Urinary bladder (tissue), 4 donors: ENCODE measurements around the gene SLC20A1. TPM values are rescaled to one million over a fixed set of nuclear protein-coding genes. Genes with fewer than 3 reads are reported as not detected.

Source experiments
- DNase-seq: peaks from one replicate; pipeline ENCODE4 v3.0.0-alpha.2; 2015; ENCODE audit errors: extremely low spot score
- H3K27ac ChIP-seq: one replicate; pipeline ENCODE4 v1.5.1; 2013; ENCODE audit warnings: low read depth, mild to moderate bottlenecking, moderate library complexity
- H3K36me3 ChIP-seq: one replicate; pipeline ENCODE4 v1.6.1; 2013; ENCODE audit warnings: mild to moderate bottlenecking, moderate library complexity; ENCODE audit not compliant: insufficient read depth
- H3K4me1 ChIP-seq: one replicate; pipeline ENCODE4 v1.6.1; 2013; ENCODE audit warnings: mild to moderate bottlenecking, moderate library complexity; ENCODE audit not compliant: insufficient read depth
- H3K4me3 ChIP-seq: one replicate; pipeline ENCODE4 v1.5.1; 2013; ENCODE audit warnings: low read depth, low read length
- WGBS: extraction: QIAGEN DNeasy Blood & Tissue Kit; methylation state at CpG from one replicate; pipeline ENCODE4 v1.1.7; 2013; 5-methylcytosine and 5-hydroxymethylcytosine counted together
- polyA plus RNA-seq: library from polyadenylated mRNA; stranded (reverse); fragments of 200-250 nt; gene quantifications from one replicate; pipeline ENCODE4 v1.2.3, GENCODE V29; 2013
- total RNA-seq: library from RNA; depleted of rRNA; stranded (reverse); fragments of >200 nt; gene quantifications from one replicate; pipeline ENCODE4 v1.2.3, GENCODE V29; 2014
- donor health status: healthy with polysubstance abuse.
- donor health status: healthy.

Gene SLC20A1
- total and polyA plus RNA-seq, 2 donors = 19.6 to 59.7 TPM

DNA sequence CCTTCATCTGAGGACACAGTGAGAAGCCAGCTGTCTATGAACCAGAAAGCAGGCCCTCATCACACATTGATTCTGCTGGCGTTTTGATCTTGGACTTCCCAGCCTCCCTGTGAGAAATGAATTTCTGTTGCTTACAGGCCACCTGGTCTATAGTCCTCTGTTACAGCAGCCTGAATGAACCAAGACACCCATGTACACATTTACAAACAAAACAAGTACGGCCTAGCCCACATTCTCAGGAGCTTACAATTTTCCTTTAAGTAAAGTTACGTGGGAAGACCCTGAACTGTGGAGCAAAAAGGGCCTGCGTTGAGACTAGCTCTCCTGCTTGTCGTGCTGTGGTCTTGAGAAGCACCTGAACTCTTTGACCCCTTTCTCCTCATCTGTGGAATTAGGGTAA, 12.0 kb upstream of the SLC20A1 start:
- Histone ChIP-seq H3K4me3 (no peak overlapping the region), H3K27ac (no peak overlapping the region), H3K36me3 (no peaks in the 10 kb centered on the region), H3K4me1 (no peaks in the 10 kb centered on the region)
- no peak for DNase-seq
- WGBS = 91% methylated on average over 5 of the region's 5 CpGs

DNA sequence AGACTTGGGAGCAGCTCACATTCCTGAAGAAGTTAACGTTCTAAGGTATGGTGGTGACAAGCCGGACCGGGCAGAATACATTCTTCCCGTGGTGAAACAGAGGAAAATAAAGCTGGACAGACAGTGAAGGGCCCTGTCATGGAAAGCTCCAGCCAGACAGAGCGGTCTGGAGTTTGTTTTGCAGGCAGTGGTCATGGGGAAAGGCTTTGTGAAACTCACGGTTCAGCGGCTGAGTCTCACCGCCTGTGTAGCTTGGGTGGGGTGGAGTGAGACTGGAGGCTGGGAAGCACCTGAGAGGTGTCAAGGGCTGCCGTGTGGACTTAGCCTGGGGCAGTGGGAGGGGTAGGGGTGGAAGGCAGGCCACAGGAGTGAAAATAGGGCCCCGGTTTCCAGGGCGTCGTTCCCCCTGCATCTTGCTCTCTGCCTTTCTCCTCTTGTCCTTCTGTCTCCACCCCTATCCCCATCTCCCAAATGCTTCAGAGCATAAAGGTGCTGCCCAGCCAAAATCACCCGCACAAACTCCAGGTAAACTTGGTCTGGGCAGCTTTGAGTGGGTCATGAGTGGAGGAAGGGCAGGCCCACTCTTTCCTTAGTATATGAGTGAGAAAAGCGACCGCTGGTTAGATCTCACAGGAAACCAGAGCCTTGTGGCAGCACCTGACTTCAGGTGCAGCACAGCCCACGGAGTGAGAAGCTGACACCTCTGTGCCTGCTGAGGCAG, 11.4 kb upstream of the SLC20A1 start:
- DNase-seq = no peak
- 77% methylated on average over 16 of the region's 16 CpGs for WGBS
- no peak overlapping the region for H3K27ac ChIP-seq
- H3K36me3 ChIP-seq = no peaks in the 10 kb centered on the region
- no peak overlapping the region for H3K4me3 ChIP-seq
- H3K4me1 ChIP-seq = no peaks in the 10 kb centered on the region

DNA sequence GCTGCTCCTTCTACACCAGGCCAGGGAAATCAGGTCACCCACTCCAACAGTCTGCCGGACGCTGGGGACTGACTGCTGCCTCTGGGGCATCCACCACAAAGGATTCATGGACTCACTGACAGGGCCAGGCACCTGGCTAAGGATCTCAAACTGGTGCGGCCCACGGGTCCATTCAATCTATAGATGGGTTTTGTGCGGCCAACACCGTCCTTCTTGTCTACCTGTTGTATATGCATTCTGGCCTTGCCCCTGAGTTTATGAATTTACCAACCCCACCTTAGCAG, 10.9 kb upstream of the SLC20A1 start:
- no peak overlapping the region for H3K27ac ChIP-seq
- H3K4me1 ChIP-seq = no peaks in the 10 kb centered on the region
- no peak for DNase-seq
- WGBS = 94% methylated on average over 6 of the region's 6 CpGs
- no peak overlapping the region for H3K4me3 ChIP-seq
- no peaks in the 10 kb centered on the region for H3K36me3 ChIP-seq

DNA sequence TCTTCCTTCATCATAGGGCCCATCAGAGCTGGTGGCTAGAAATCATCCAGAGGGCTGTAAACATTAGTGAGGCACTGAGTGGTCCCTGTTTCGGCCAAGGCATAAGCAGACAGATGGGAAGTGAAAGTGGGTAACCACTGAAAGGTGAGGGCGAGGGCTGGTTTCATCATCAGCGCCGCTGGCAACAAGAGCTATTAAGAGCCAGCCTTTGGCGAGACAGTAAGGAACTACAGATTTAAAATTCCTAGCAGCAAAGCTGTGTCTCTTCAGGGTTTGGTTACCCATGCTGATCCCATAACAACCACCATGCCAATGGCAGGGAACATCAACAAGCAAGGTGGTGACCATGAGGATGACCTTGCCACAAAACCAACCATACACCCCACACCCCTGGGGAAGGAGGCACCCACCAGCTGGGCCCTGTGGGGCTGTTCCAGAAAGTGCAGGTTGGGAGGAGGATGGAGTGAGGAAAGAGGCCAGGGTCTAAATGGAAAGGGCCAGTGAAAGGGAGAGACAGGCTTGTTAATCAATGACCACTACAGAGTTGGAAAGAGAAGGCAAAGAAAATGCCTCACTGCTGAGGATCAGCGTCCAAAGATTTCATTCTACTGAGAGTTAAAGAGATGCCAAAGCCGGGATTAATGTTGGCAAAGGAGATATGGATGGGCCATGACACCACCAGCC, 9.0 kb upstream of the SLC20A1 start:
- no peak overlapping the region for H3K4me3 ChIP-seq
- no peaks in the 10 kb centered on the region for H3K36me3 ChIP-seq
- DNase-seq = no peak
- H3K4me1 ChIP-seq = no peaks in the 10 kb centered on the region
- H3K27ac ChIP-seq = no peak overlapping the region
- 87% methylated on average over 7 of the region's 7 CpGs for WGBS

DNA sequence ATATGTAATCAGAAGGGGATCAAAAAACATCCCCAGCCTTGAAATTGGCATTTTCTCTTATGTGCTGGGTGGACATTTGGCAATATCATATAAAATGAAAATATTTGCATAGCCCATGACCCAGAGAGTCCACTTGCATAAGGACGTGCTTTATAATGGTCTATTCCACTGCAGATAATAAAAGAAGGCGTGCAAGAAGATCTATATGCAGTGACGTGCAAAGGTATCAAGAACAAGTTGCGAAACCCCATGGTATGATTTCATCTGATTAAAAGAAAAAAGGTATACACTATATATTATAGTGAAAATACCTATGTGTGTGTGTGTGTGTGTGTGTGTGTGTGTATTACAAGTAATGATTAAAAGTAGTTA, 8.5 kb upstream of the SLC20A1 start:
- no peak overlapping the region for H3K4me3 ChIP-seq
- WGBS = 80% methylated on average over 4 of the region's 4 CpGs

DNA sequence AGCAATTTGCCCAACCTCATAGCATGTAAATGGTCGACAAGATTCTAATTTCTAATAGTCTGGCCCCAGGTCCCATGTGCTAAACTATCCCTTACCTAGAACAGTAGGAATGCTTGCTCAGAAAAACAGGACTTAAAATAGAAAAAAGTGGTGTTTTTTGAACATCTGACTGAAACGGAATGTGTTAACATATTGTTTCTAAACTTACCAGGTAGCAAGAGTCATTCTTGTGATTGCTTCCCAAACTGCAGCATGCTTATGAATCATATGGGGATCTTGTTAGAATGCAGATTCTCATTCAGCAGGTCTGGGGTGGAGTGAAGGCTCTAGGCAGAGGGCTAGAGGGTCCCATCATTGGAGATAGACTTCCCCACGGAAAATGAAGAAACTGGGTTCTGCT, 5.8 kb upstream of the SLC20A1 start:
- H3K27ac ChIP-seq = no peak overlapping the region
- H3K4me1 ChIP-seq = no peaks in the 10 kb centered on the region
- no peaks in the 10 kb centered on the region for H3K36me3 ChIP-seq
- no peak overlapping the region for H3K4me3 ChIP-seq
- no peak for DNase-seq
- 83% methylated on average over 3 of the region's 3 CpGs for WGBS

More for the DNA sequence above, 8.5 kb upstream of the SLC20A1 start:
- DNase-seq = no peak
- H3K4me1 ChIP-seq = no peaks in the 10 kb centered on the region
- no peaks in the 10 kb centered on the region for H3K36me3 ChIP-seq
- no peak overlapping the region for H3K27ac ChIP-seq

DNA sequence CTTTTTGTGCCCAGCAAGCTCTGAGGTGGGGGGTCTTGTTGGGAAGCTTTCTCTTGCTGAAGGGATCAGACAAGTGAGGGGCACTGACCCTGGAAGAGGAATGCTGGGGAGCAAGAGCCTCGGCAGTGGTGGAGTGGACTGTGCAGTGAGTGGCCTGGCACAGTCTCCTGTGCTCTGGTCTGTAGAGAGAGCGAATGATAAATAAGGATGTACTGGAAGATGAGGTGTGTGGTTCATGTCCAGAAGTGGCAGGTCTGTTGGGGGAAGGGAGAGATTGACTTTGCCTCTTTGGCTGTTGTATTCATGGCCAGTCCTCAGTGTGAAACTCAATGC, 5.3 kb upstream of the SLC20A1 start:
- Histone ChIP-seq H3K4me1 (no peaks in the 10 kb centered on the region), H3K27ac (no peak overlapping the region), H3K4me3 (no peak overlapping the region), H3K36me3 (no peaks in the 10 kb centered on the region)
- 87% methylated on average over 2 of the region's 2 CpGs for WGBS
- no peak for DNase-seq

DNA sequence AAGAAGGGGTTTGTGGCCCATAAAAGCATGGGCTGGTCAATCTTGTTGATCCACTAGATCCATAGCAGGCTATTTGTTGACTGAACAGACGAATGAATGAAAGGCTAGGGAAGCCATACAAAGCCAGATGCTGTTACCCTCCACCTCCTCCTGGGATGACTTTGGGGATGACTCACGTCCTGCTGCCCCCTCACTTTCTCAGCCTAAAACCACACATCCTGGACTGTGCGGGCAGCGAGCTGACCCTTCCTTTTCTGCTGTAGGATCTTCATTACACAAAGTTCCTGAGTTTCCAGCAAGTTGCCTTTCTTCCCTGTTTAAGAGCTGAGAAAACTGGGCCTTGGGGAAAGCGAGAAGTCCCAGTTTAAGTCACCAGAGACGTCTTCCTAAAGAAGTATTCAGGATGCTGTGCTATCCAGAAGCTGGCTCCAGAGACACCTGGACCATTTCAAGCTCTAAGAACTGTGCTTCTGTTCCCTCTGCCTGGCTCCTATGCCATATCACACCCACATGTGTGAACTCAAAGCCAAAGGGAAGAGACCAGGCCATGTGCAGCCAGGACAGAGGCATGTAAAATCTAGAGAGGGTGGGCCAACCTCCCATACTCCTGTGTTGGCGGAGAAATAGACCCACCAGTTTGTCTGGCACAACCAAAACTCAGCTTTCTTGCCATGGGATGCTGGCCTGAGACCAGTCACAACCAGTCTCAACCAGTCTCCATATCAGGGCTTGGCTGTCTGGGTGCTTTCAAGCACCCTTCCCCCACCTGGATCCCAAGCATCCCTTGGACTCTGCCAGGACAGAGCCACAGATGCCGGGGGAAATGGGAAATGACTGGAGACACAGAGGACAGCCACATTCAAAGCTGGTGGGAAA, 4.7 kb upstream of the SLC20A1 start:
- H3K36me3 ChIP-seq = no peaks in the 10 kb centered on the region
- no peak overlapping the region for H3K27ac ChIP-seq
- H3K4me3 ChIP-seq = no peak overlapping the region
- no peaks in the 10 kb centered on the region for H3K4me1 ChIP-seq
- WGBS = 73% methylated on average over 8 of the region's 8 CpGs
- DNase-seq = no peak

DNA sequence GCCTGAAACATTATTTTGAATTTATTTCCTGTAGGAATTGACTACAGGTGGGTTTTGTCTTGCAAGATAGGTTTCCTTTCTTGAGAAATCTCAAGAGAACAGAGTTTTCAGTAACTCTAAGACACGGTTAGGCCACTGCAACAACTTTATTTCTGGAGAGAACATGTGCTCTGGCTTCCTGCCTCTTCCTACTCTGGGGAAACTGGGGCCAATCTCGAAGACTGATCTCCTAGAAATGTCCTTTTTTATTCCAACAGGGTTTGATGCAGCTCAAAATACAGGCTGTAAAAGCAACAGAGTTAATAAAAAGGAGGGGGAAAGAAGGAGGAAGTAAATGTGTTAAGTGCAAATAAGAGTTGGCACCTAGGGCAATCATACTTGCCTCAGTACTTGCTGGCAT, 4.0 kb upstream of the SLC20A1 start:
- no peak for DNase-seq
- Histone ChIP-seq H3K27ac (no peak overlapping the region), H3K4me1 (no peaks in the 10 kb centered on the region), H3K4me3 (no peak overlapping the region), H3K36me3 (no peaks in the 10 kb centered on the region)
- WGBS = 18% methylated on average over 2 of the region's 2 CpGs

DNA sequence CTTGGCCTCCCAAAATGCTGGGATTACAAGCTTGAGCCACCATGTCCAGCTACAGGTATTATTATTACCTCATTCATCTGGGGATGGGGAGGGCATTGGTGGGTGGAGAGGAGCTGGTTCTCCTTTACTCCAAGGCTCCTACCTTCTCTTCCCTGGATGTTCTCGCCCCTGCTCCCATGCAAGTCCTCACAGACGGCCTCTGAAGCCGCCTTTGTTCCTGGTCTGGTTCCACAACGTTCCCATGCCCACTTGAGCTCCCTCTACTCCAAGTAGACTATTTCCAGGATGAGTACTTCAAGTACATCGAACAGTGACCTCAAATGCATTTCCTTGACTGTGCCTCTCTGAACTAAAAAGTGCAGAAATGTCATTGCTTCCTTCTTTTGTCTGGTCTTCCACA, 3.2 kb upstream of the SLC20A1 start:
- H3K27ac ChIP-seq = no peak overlapping the region
- no peak for DNase-seq
- H3K36me3 ChIP-seq = no peaks in the 10 kb centered on the region
- no peak overlapping the region for H3K4me3 ChIP-seq
- WGBS = 92% methylated on average over 5 of the region's 5 CpGs
- no peaks in the 10 kb centered on the region for H3K4me1 ChIP-seq

DNA sequence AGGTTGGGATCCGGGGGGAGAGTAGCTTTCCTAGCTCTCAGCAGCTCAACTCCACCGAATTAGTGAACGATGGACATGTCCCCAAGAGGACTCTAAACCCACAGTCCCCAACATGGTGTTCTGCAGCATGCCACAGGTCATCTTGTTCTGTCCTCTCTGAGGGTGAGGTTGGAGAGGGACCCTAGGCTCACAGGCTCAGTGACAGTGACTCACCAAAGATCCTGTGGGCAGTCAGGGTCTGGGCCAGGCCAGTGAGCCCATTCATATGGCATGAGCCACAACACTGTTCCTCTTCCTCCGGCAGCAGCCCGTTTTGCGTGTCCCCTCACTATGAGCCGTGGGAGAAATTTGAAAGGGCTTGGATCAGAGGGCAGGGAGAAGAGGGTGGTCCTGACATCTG, 2.8 kb upstream of the SLC20A1 start:
- H3K4me3 ChIP-seq = no peak overlapping the region
- peaks cover 1% of the 10 kb centered on the region for H3K36me3 ChIP-seq
- H3K27ac ChIP-seq = no peak overlapping the region
- WGBS = 90% methylated on average over 7 of the region's 7 CpGs
- DNase-seq = no peak
- H3K4me1 ChIP-seq = no peaks in the 10 kb centered on the region

DNA sequence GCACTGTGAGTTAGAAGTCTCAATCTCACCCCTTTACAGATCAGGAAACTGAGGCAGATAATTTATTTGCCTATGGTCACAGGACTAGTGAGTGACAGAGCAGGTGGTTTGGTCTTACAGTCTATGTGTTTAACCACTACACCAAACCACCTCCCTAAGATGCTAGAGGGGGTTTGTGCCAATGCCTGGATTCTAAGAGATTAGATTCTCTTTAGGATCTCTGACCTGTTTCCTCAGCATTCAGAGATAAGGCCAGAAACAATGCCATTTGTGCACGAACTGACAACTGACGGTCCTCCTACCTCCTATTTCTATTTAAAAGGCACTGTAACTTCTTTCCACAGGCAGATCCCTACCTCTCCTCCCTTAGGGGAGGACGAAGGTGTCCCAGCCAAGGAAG, 2.3 kb upstream of the SLC20A1 start:
- 91% methylated on average over 3 of the region's 3 CpGs for WGBS
- Histone ChIP-seq H3K4me1 (no peaks in the 10 kb centered on the region), H3K27ac (no peak overlapping the region), H3K36me3 (peaks cover 1% of the 10 kb centered on the region), H3K4me3 (no peak overlapping the region)
- DNase-seq = no peak

DNA sequence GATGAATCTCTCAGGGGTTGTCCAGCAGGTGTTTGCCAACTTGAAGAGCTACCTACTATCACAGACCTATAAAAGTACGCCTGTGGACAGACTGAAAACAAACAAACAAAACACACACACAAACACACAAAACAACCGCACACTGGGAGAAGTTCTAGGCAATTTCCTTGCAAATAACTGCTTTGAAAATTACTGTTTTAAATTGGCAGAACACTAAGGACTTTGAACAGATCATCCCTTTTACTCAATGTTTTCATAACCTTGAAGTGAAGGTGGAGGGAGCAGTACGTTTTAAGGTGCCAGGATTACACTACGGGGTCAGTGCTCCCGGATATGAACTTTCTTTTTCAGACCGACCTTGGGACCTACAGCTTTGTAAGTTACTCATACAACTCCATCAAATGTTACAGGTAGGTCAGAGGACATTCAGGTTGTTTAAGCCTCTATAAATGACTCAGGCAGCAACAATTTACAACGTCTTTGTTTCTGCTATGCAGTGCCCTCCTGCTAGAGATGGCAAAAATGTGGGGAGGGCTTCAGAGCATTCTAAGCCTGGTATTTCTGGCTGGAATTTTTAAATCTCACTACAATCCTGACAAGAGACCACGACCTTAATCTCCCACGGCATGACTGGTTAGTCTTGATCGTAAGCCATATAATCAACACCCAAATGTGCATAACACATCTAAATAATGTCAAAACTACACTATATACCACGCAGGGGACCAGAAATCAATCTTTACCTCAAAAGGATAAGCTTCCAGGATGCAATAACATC, 1.4 kb upstream of the SLC20A1 start:
- Histone ChIP-seq H3K27ac (peak overlapping the region; percentile 80), H3K4me3 (peak overlapping the region; percentile 96), H3K36me3 (peaks cover 3% of the 10 kb centered on the region), H3K4me1 (no peaks in the 10 kb centered on the region)
- DNase-seq = no peak
- 43% methylated on average over 11 of the region's 11 CpGs for WGBS
